ENCODE measurements around the gene PCDH19.

The PCDH19 gene

DNA sequence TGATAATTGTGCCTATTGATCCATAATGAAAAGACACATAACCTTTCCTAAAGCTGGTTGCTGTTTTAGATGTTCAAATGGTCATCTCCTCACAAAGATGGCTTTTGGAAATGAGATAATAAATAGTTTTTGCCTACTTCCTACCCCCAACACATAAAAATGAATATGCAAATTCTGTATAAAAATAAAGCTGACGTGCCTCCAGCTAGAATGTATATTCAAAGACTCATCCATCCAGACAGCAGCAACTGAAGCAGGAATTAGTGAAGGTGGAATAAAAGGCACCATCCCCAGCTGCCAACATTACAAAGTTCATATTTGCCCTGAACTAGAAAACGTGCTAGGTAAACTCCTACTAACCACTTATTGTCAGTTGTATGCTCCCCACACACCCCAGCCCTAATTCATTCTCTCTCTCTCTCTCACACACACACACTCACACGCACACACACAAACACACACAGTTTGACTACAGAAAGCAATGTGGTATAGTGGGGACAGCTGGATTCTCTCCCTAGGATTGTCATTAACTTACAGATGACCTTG, 53.6 kb downstream of the PCDH19 start:
- H3K27ac ChIP-seq (ENCODE audit: low read depth, low read length), result no peak overlapping the region
- H3K9me2 ChIP-seq (replicated peaks; ENCODE audit: insufficient read depth, low read length), result no peaks in the 10 kb centered on the region
- no peak overlapping the region for H2AFZ ChIP-seq (ENCODE audit: low read depth, low read length, severe bottlenecking)
- no peaks in the 10 kb centered on the region for H3K79me2 ChIP-seq (ENCODE audit: insufficient read depth, low read length)
- H3F3A ChIP-seq (ENCODE audit: insufficient read depth), result no peaks in the 10 kb centered on the region
- H3K27me3 ChIP-seq (ENCODE audit: low read length), result no peaks in the 10 kb centered on the region
- TF ChIP-seq, protein P1, sequence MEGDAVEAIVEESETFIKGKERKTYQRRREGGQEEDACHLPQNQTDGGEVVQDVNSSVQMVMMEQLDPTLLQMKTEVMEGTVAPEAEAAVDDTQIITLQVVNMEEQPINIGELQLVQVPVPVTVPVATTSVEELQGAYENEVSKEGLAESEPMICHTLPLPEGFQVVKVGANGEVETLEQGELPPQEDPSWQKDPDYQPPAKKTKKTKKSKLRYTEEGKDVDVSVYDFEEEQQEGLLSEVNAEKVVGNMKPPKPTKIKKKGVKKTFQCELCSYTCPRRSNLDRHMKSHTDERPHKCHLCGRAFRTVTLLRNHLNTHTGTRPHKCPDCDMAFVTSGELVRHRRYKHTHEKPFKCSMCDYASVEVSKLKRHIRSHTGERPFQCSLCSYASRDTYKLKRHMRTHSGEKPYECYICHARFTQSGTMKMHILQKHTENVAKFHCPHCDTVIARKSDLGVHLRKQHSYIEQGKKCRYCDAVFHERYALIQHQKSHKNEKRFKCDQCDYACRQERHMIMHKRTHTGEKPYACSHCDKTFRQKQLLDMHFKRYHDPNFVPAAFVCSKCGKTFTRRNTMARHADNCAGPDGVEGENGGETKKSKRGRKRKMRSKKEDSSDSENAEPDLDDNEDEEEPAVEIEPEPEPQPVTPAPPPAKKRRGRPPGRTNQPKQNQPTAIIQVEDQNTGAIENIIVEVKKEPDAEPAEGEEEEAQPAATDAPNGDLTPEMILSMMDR (IDR thresholded peaks at IDR 0.05; ENCODE audit: insufficient read depth, low read length, poor library complexity, severe bottlenecking), result no peak
- no peak for TF ChIP-seq EZH2phosphoT487 (conservative IDR thresholded peaks at IDR 0.05; ENCODE audit: low read length)
- no peak overlapping the region for H3K9ac ChIP-seq (ENCODE audit: low read length)
- no peak overlapping the region for H3K4me3 ChIP-seq (ENCODE audit: insufficient read depth, low read length, poor library complexity, severe bottlenecking)
- H3K36me3 ChIP-seq (ENCODE audit: low read length), result no peaks in the 10 kb centered on the region
- H3K9me3 ChIP-seq (ENCODE audit: insufficient read depth, low read length), result no peaks in the 10 kb centered on the region
- no peaks in the 10 kb centered on the region for H4K20me1 ChIP-seq (ENCODE audit: low read depth, low read length)
- H3K4me2 ChIP-seq (ENCODE audit: low read depth, low read length, poor library complexity, severe bottlenecking), result no peak overlapping the region

DNA sequence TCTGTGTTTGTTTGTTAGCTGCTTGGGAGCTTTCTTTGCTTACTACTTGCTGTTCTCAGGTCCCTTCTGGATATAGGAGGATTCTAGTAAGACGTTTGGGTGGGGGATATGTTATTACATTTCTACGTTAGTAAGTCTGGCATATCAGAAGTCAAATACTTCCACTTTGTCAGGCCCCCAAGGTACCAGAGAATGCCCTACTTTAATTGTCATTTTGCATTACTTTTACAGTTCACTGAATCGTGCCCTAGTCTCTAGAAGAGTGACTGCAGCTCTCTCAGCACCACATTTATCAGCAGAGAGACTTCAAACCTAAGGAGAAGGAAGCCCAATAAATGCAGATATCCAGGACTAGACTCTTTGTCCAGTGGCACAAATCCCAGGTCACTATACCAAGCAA, 54.4 kb downstream of the PCDH19 start:
- H2AFZ ChIP-seq (ENCODE audit: low read depth, low read length, severe bottlenecking), result no peak overlapping the region
- no peak for TF ChIP-seq EZH2phosphoT487 (conservative IDR thresholded peaks at IDR 0.05; ENCODE audit: low read length)
- TF ChIP-seq, protein P1 (IDR thresholded peaks at IDR 0.05; ENCODE audit: insufficient read depth, low read length, poor library complexity, severe bottlenecking), result no peak
- H3K9me3 ChIP-seq (ENCODE audit: insufficient read depth, low read length), result no peaks in the 10 kb centered on the region
- no peaks in the 10 kb centered on the region for H3K79me2 ChIP-seq (ENCODE audit: insufficient read depth, low read length)
- no peaks in the 10 kb centered on the region for H3K9me2 ChIP-seq (replicated peaks; ENCODE audit: insufficient read depth, low read length)
- H3K27ac ChIP-seq (ENCODE audit: low read depth, low read length), result no peak overlapping the region
- no peaks in the 10 kb centered on the region for H4K20me1 ChIP-seq (ENCODE audit: low read depth, low read length)
- no peak overlapping the region for H3K9ac ChIP-seq (ENCODE audit: low read length)
- no peak overlapping the region for H3K4me2 ChIP-seq (ENCODE audit: low read depth, low read length, poor library complexity, severe bottlenecking)
- H3K4me3 ChIP-seq (ENCODE audit: insufficient read depth, low read length, poor library complexity, severe bottlenecking), result no peak overlapping the region
- no peaks in the 10 kb centered on the region for H3F3A ChIP-seq (ENCODE audit: insufficient read depth)
- no peaks in the 10 kb centered on the region for H3K36me3 ChIP-seq (ENCODE audit: low read length)
- H3K27me3 ChIP-seq (ENCODE audit: low read length), result no peaks in the 10 kb centered on the region

DNA sequence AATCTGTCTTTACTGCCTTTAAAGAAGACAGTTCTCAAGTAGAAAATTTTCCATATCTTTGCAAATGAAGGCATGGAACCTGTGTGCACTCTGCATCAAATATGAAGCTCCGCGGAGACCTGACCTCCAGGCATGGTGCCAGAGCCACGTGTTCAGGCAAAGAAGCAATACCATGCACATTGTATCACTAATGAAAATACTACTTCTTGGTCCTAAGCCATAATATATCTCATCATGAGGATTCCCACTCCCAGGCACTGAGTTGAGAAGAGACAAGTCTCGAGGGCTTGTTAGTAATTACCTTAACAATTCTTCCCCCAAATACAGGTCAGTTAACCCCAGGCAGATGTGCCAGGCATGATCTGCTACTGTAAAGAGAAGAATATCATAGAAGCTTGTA, 56.7 kb downstream of the PCDH19 start:
- Histone ChIP-seq H3K27me3 (ENCODE audit: low read length) (no peaks in the 10 kb centered on the region), H3K9me2 (replicated peaks; ENCODE audit: insufficient read depth, low read length) (no peaks in the 10 kb centered on the region), H3F3A (ENCODE audit: insufficient read depth) (no peaks in the 10 kb centered on the region), H3K9ac (ENCODE audit: low read length) (no peak overlapping the region), H4K20me1 (ENCODE audit: low read depth, low read length) (no peaks in the 10 kb centered on the region), H3K36me3 (ENCODE audit: low read length) (no peaks in the 10 kb centered on the region), H3K4me2 (ENCODE audit: low read depth, low read length, poor library complexity, severe bottlenecking) (no peak overlapping the region), H3K4me3 (ENCODE audit: insufficient read depth, low read length, poor library complexity, severe bottlenecking) (no peak overlapping the region), H3K79me2 (ENCODE audit: insufficient read depth, low read length) (no peaks in the 10 kb centered on the region), H3K9me3 (ENCODE audit: insufficient read depth, low read length) (no peaks in the 10 kb centered on the region), H2AFZ (ENCODE audit: low read depth, low read length, severe bottlenecking) (no peak overlapping the region), H3K27ac (ENCODE audit: low read depth, low read length) (no peak overlapping the region)
- TF ChIP-seq EZH2phosphoT487 (conservative IDR thresholded peaks at IDR 0.05; ENCODE audit: low read length), result no peak
- TF ChIP-seq, protein P1 (IDR thresholded peaks at IDR 0.05; ENCODE audit: insufficient read depth, low read length, poor library complexity, severe bottlenecking), result no peak
